GM19455 (cell line): ENCODE measurements around the gene DKK1.

Experiments used
- ATAC-seq: cut with Tn5 transposase; IDR thresholded peaks from one replicate; pipeline ENCODE4 v1.9.1; 2021; ENCODE audit not compliant: unreplicated experiment

The DKK1 gene

DNA sequence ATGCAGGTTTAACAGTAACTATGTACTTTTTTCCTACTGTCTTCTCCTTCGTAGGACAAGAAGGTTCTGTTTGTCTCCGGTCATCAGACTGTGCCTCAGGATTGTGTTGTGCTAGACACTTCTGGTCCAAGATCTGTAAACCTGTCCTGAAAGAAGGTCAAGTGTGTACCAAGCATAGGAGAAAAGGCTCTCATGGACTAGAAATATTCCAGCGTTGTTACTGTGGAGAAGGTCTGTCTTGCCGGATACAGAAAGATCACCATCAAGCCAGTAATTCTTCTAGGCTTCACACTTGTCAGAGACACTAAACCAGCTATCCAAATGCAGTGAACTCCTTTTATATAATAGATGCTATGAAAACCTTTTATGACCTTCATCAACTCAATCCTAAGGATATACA, 2.4 kb downstream of the DKK1 start:
- no peak for ATAC-seq

DNA sequence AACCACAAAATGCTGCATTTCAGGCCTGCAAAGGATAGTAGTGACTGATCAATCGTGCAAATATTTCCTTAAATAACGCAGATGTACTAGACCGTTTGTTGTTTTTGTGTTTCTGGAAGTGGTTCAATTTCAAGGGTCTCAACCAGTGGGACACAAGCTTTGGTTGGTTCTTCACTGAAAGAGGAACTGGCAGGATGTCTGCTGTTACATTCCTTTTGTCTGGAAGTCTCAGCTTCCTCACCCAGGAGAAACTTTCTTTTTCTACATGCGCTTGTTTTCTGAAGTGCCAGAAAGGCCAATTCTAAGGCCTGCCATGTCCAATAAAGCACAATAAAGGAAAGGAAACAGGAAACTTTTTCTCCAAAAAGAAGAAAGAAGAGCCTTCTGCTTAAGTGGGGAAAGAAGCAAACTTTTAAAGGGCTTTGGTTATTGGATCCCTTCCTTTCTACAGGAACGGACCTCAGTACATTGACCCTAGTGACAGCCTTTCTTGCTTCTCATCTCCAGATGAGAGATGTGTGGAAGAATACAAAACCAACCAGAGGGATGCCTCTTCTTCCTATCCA, 4.1 kb downstream of the DKK1 start:
- no peak for ATAC-seq

DNA sequence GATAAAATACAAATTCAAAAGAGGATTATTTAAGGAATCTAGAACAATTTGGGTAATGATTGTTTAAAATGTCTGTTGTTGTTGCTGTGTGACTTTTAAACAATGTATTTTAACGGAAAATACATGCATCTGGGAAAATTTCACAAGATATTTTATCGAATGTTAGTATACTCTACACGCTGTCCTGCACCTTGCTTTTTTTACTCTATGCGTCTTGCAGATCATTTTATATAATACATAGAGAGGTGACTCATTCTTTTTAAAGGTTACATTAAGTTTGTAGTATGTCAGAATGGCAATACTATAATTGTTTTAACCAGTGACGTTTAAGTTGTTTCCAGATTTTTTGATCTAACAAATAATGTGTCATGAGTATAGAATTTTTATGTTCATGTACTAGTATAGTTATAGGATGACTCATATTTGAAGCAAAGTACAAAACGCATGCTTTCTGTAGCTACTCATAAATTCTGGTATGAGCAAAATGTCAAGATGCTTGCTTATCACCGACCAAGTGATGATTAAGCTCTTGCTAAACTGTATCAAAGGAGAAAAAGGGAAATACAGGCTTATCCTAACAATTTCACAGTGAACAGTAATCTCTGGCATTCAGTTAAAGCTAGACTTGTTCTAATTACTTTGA, 4.9 kb downstream of the DKK1 start:
- ATAC-seq = no peak

DNA sequence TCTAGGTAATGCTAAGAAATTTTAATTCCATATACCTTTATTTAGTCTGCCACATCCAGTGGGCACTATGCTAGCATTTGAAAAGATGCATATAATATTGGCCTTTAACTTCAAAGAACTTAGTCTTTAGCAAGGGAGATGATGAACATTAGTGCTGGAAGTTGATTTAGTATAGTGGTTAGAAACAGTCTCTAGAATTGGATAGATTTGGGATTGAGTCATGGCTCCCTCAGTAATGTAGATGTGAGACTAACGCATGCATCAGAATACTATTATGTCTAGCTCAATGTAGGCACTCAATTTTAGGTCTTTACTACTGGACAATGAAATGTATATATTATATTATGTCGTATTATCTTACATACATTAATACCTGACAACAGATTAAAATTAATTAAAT, 5.8 kb downstream of the DKK1 start:
- no peak for ATAC-seq

DNA sequence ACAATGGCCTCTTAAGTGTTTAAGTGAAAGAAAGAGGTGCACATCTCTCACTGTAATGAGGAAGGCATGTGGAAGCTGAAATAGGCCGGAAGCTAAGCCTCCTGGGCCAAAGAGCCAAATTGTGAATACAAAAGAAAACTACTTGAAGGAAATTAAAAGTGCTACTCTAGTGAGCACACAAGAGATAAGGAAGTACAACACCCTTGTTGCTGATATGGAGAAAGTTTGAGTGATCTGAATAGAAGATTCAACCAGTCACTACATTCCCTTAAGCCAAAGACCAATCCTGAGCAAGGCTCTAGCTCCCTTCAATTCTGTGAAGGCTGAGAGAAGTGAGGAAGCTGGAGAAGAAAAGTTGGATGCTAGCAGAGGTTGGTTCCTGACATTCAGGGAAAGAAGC, 8.2 kb downstream of the DKK1 start:
- ATAC-seq = no peak

DNA sequence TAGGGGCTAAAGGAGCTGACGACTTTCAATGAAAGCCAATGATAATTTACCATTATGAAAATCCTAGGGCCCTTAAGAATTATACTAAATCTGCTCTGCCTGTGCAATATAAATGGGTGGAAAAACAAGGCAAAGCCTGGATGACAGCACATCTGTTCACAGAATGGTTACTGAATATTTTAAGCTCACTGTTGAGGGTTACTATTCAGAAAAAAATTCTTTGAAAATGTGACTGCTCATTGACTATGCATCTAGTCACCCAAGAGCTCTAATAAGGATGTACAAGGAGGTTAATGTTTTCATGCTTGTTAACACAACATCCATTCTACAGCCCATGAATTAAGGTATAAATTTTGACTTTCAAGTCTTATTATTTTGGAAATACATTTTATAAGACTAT, 8.9 kb downstream of the DKK1 start:
- no peak for ATAC-seq

DNA sequence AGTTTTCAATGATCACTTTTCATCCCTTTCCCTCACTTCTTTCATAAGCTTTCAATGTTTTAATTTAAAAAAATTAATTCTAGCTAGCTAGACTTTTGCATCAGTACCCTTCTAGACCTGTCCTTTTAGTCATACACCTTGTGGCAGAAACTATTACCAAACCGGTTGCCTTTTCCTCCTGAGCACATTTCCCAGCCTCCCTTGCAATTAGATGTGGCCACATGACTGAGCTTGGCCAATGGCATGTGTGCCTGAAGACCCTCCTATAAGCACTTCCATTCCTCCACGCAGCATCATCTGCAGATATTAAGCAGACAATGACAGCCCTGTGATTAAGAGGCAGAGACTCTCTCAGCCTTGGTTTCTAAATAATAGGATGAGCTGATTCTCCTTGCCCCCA, 12.3 kb downstream of the DKK1 start:
- ATAC-seq = no peak

DNA sequence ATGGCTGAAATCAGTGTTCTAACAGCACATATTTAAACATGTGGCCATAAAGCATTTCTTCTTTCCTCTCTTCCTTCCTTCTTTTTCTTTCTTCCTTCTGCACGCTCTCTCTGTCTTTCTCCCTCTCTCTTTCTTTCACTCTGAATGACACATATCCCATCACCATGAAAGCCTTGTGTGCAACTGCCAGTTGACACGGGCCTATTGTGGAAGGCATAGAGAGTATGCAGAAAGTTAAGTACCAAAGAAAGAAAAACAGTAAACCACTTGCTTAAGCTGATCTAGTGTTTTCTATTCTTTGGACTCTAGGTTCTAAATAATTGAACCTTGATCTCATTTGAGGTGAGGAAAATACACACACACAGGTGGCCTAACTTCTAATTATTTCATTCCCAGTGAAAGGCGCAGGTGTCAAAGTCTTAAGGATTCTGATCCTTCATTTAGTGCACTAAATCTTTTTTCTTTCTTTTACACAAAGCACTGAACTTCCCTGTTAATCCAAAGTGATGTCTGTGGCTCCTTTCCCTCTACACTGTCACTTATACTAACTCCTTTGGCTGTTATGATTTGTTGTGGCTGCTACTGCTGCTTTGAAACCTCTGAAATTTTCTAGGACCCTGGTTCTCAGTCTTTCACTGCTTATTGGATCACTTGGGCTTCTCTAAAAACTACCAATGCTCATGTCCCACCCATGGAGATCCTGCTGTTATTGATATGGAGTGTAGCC, 17.7 kb downstream of the DKK1 start:
- no peak for ATAC-seq

DNA sequence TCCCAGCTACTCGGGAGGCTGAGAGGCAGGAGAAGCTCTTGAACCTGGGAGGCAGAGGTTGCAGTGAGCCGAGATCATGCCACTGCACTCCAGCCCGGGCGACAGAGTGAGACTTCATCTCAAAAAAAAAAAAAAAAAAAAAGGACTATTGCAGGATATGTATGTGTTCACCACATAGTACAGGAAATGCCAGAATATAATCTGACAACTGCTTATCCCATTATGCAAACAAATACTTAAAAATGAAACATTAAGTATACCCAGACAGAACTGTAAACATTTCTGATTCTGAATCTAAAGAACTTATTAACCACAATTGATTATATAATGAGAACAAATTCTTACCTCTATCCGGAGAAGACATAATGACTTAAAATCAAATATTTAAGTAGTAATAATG, 18.7 kb downstream of the DKK1 start:
- ATAC-seq = no peak

DNA sequence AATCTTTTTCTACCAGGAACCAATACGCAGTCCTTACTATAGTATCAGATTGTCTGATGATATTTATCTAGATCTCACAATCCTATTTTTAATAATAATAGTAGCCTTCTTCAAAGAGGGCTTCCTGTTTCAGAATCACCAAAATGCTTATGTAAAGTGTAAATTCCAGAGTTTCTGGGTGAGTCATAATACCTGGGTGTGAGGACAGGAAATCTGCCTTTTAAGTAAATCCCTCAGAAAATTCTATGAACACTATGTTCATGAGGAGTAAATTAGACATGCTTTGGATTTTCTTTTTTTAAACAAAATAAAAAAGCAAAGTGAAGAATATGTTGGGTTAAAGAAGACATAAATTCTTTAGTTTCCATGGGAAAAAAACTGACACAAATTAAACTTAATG, 20.5 kb downstream of the DKK1 start:
- no peak for ATAC-seq

DNA sequence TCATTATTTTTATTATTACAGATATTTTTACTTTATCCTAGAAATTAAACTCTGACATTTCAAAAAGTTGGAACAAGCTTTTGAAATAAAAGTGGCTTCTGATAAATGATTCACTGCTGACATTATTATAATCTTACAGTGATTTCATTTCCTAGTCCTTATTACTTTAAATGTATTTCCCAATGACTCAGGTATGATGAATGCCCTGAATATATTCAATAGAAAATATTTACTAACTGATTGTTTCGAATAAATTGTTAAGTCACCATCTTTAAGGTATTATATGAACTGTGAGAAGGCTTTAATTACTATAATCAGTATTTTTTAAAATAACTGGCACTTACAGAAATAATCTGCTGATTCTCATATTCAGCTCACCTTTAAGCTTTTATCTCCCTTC, 21.6 kb downstream of the DKK1 start:
- no peak for ATAC-seq

DNA sequence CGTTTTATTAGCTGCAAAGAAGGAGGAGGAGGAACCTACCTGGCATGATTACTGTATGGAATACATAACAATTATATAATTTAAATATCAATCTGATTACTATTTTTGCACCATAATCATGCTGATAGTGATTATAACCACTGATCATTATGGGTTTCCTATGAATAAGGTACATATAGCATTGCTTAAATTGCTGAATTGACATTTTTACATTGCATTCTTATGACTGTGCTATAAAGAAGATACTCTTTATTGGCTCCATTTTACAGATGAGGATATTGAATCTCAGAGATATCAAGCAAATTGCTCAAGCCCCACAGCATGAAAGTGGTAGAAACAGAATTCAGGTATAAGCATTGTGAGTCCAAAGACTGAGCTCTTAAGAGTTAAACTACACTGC, 23.1 kb downstream of the DKK1 start:
- no peak for ATAC-seq

DNA sequence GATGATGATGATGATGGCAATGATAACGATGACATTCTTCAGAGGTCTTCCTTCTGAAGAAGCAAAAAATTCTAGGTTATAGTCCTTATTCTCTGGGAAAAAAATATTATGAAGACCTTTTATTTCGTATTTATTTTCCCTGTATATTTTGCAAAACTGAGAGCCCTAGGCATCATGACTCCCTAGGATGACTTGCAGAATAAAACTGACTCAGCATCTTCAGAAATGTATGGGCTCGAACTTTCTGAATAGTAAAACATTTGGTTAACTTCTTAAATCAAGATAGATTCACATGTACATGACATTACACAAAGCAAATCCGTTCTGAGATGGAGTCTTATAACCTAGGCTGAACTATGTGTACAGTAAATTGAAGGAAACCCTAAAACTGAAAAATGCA, 29.4 kb downstream of the DKK1 start:
- no peak for ATAC-seq

DNA sequence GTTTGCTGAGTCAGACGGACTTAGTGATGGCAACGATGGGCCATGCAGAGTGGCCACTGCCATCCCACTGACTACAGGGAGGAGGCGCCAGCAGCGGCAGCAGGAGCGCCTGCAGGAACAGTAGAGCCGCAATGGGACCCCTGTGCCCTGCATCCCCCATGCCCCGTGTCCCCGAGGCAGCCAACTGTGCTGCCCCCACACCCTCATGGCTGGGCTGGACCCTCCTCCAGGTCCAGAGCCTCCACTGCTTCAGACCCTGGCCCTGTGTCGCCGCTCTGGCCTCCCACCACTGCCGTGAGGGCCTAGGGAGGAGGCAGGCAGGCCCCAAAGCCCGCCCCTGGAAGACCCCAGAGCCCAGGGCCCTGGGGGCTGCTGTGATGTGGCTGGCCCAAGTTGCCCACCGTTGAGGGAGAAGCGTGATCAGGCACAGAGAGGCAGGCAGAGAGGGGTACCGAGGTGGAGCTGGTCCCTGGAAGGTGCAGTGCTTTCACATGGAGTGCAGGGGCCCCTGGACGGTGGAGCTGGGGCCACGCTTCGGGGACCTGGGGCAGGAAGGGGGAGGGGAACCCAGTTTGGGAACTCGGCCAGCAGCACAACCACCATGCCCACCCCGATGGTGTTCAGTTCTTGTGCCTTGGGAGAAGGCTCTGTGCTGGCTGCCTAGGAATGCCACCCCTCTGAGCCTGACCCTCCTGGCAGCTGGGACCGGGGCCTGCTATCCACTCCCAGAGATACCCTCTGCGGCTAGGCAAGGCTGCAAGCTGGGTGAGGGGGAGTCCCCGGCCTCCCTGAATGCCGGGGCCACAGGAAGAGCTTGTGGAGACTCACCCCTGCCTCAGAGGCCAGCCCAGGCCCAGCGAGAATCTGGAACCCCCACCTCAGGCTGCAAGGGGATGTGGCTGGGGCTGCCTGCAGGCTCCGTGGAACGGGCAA, 32.6 kb downstream of the DKK1 start:
- ATAC-seq = no peak

DNA sequence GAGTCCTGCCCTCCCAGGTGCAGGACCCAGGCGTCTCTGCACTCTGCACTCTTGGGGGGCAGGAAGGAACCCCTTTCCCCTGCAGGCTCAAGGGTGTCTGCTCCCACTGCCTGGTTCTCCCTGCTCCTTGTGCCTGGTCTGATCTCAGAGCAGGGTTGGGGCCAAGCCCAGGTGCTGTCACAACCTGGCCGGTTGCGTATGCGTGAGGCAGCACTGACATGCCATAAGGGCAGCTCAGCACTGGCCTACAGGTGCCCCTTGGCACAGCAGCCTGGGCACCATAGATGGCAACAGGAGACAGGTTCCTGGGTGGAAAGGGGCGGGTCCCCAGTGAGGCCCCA, 33.2 kb downstream of the DKK1 start:
- no peak for ATAC-seq

DNA sequence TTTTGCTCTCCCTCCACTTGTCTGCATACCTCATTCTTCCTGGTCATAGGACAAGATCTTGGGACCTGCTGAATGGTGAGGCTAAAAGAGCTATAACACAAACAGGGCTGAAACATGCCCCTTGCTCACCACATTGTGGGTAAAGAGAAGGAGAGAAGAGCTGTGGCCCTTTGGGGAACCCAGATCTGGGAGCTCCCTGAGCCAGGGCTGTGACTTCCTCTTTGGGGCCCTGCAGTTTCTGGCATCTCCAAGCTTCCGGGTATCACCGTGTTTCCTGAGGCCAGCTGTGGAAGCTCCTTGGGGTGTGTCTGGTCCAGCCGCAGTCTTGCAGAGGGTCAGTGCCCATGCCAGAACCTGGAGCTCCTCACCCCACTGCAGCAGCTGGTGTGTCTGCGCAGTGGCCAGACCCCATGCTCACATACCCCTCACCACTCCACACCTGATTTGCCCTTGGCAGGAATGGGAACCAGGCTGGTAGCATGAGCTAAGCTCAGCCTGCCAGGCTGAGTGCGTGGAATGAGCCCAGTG, 34.0 kb downstream of the DKK1 start:
- ATAC-seq = no peak

DNA sequence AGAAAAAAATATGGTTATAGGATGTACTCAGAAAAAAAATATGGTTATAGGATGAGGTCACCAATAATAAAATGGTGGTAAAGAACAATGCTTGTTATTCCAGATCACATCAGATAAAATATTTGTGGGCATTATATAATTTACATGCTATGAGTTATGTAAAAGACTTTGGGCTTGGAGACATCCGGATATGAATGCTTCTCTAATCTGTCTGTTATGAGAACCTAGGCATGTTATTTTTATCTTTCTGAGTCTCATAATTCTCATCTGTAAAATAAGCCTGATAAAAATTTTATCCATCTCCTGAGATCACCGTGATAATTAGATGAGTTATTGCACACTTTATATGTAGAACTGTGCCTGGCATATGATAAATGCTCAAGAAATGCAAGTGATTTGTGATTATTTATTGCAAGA, 37.8 kb downstream of the DKK1 start:
- ATAC-seq = no peak

DNA sequence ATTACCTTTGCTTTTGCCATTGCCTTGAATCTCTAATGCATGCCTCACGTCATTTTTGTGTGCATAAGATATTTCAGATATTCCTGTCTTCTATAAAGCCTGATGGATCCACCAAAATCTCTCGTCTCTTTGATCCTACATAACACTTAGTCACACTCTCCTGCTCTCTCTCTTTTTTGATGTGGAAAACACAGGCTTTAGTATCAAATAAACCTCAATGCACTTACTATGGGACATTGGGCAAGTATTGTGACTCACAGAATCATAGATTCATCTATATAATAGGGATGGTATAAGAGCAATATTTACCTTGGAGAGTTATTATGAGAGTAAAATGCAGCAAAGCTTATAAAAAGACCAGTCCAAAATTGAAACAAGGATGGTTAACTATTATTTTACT, 39.1 kb downstream of the DKK1 start:
- ATAC-seq = no peak

DNA sequence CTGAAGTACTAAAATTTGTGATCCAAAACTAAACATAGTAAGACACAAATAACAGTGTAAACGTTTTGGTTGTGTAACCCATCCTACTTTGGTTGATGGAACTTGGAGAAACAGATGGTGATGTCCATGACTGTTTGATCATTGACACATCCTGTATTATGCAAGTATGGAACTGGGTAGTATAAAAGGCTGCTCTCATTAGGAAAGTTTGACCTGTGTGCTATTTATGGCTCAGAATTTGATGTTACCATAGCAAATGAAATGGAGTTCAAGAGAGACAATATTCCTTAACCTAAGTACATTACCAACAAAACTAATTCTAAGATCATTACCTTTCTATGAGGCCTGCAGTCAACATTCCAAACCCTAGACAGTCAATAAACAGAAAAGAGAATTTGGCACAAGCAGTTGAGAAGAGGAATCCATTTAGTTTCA, 39.9 kb downstream of the DKK1 start:
- no peak for ATAC-seq

DNA sequence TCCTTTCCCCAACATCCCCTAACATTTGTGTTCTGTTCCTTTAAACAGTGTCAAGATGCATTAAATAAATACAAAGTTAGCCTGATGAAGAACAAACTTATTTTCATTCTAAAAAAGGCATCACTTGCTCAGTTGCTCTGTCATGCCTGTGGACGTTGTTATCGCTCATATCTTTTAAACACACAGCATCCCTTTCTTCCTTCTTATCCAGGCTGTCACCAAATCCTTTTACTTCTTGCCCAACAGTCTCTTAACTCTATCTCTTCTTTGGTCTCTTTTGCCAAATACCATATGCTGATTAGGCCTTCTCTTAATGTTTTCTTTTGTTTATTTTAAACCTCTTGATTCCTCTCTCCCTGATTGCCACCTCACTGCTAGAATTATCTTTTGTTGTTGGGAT, 43.9 kb downstream of the DKK1 start:
- no peak for ATAC-seq

DNA sequence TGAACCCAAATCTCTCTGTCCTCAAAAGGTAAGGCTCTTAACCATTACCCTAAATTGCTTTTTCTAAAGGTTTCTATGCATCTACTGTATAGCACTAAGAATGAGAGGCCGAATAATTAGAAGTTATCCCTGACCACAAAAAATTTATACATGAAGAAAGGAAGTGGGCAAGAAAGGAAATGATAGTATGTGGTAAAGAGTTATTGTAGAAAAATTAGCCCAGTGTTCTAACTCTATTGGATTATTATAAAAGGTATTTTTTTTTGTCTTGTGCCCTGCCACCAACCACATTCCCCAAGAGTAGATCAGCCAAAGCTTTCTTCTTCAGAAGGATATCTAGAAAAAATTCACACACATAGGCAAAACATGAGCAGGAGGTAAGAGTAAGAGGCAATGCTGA, 45.4 kb downstream of the DKK1 start:
- no peak for ATAC-seq
